ENCODE measurements around the gene CCDC149. TPM values are rescaled to one million over a fixed set of nuclear protein-coding genes. Genes with fewer than 3 reads are reported as not detected.

Gene CCDC149
- total RNA-seq, 1 donor: 8.6 TPM

- DNase-seq (ENCODE audit: low read depth): peak; percentile 85
- no peak overlapping the region for H3K4me3 ChIP-seq (ENCODE audit: low read depth, low read length)
- TF ChIP-seq, protein P1, sequence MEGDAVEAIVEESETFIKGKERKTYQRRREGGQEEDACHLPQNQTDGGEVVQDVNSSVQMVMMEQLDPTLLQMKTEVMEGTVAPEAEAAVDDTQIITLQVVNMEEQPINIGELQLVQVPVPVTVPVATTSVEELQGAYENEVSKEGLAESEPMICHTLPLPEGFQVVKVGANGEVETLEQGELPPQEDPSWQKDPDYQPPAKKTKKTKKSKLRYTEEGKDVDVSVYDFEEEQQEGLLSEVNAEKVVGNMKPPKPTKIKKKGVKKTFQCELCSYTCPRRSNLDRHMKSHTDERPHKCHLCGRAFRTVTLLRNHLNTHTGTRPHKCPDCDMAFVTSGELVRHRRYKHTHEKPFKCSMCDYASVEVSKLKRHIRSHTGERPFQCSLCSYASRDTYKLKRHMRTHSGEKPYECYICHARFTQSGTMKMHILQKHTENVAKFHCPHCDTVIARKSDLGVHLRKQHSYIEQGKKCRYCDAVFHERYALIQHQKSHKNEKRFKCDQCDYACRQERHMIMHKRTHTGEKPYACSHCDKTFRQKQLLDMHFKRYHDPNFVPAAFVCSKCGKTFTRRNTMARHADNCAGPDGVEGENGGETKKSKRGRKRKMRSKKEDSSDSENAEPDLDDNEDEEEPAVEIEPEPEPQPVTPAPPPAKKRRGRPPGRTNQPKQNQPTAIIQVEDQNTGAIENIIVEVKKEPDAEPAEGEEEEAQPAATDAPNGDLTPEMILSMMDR (IDR thresholded peaks at IDR 0.05; ENCODE audit: insufficient read depth, low read depth, low read length): no peak
These were observed 138.4 kb downstream of the CCDC149 start for GRCh38 chr4:24774452-24774851.

GRCh38 chr4:24772952-24773351, 139.9 kb downstream of the CCDC149 start:
- H3K4me3 ChIP-seq (ENCODE audit: low read depth, low read length): no peak overlapping the region
- TF ChIP-seq, protein P1 (IDR thresholded peaks at IDR 0.05; ENCODE audit: insufficient read depth, low read depth, low read length): no peak
- no peak for DNase-seq (ENCODE audit: low read depth)

GRCh38 chr4:24772061-24772705, 140.7 kb downstream of the CCDC149 start:
- no peak for DNase-seq (ENCODE audit: low read depth)
- TF ChIP-seq, protein P1 (IDR thresholded peaks at IDR 0.05; ENCODE audit: insufficient read depth, low read depth, low read length): no peak
- H3K4me3 ChIP-seq (ENCODE audit: low read depth, low read length): no peak overlapping the region

DNA sequence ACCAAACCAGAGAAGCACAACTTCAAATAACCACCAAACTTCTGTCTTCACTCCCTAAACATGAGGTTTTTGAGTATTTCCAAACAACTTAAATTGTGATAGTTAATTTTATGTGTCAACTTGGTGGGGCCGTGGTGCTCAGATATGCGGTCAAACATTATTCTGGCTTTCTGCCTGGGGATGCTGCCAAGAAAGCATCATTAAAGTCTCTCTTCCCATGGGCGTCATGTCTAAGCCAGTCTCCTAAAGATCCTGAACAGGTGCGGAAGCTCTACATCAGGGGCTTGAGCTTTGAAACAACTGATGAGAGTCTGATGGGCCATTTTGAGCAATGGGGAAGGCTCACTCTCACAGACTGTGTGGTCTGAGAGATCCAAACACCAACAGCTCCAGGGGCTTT, 141.6 kb downstream of the CCDC149 start:
- no peak overlapping the region for H3K4me3 ChIP-seq (ENCODE audit: low read depth, low read length)
- peak; percentile 78 for DNase-seq (ENCODE audit: low read depth)
- TF ChIP-seq, protein P1 (IDR thresholded peaks at IDR 0.05; ENCODE audit: insufficient read depth, low read depth, low read length): no peak

GRCh38 chr4:24770667-24771066, 142.2 kb downstream of the CCDC149 start:
- DNase-seq (ENCODE audit: low read depth): no peak
- TF ChIP-seq, protein P1 (IDR thresholded peaks at IDR 0.05; ENCODE audit: insufficient read depth, low read depth, low read length): no peak
- H3K4me3 ChIP-seq (ENCODE audit: low read depth, low read length): no peak overlapping the region

- peak; percentile 82 for DNase-seq (ENCODE audit: low read depth)
- TF ChIP-seq, protein P1 (IDR thresholded peaks at IDR 0.05; ENCODE audit: insufficient read depth, low read depth, low read length): no peak
These were observed 142.7 kb downstream of the CCDC149 start for GRCh38 chr4:24770032-24770584.

More at GRCh38 chr4:24770032-24770584, 142.7 kb downstream of the CCDC149 start:
- H3K4me3 ChIP-seq (ENCODE audit: low read depth, low read length): no peak overlapping the region

Measured in fibroblast of villous mesenchyme (primary cell).